Neural progenitor cell (in vitro differentiated cells): ENCODE results near the gene INO80. TPM values are rescaled to one million over a fixed set of nuclear protein-coding genes. Genes with fewer than 3 reads are reported as not detected.

Source experiments
- DNase-seq: peaks from one replicate; pipeline ENCODE4 v3.0.0-alpha.2; 2016; ENCODE audit warnings: low spot score
- H2AFZ ChIP-seq: fragments of 200-600 bp; sonication (generic); replicated peaks from 2 replicates; pipeline ENCODE4 v1.6.1; 2016; ENCODE audit warnings: antibody characterized with exemption
- H3F3A ChIP-seq: fragments of 200-600 bp; sonication (generic); 2 replicates; pipeline ENCODE4 v1.6.1; 2016; ENCODE audit warnings: antibody characterized with exemption, low read depth
- H3K27ac ChIP-seq: fragments of 200-600 bp; sonication (generic); 2 replicates; pipeline ENCODE4 v1.5.1; 2016; ENCODE audit warnings: mild to moderate bottlenecking
- H3K27me3 ChIP-seq: fragments of 200-600 bp; sonication (generic); 2 replicates; pipeline ENCODE4 v1.6.1; 2016; ENCODE audit warnings: mild to moderate bottlenecking, moderate library complexity
- H3K36me3 ChIP-seq: fragments of 200-600 bp; sonication (generic); 2 replicates; pipeline ENCODE4 v1.5.1; 2016
- H3K4me1 ChIP-seq: fragments of 200-600 bp; sonication (generic); 2 replicates; pipeline ENCODE4 v1.6.1; 2016; ENCODE audit warnings: mixed run types
- H3K4me2 ChIP-seq: fragments of 200-600 bp; sonication (generic); 2 replicates; pipeline ENCODE4 v1.6.1; 2016
- H3K4me3 ChIP-seq: fragments of 200-600 bp; sonication (generic); 2 replicates; pipeline ENCODE4 v1.5.1; 2016
- H3K79me2 ChIP-seq: fragments of 200-600 bp; sonication (generic); 2 replicates; pipeline ENCODE4 v1.6.1; 2016; ENCODE audit warnings: low read depth
- H3K9ac ChIP-seq: fragments of 200-600 bp; sonication (generic); 2 replicates; pipeline ENCODE4 v1.6.1; 2016
- H3K9me3 ChIP-seq: fragments of 200-600 bp; sonication (generic); 2 replicates; pipeline ENCODE4 v1.5.1; 2016; ENCODE audit warnings: low read depth
- H4K20me1 ChIP-seq: fragments of 200-600 bp; sonication (generic); 2 replicates; pipeline ENCODE4 v1.6.1; 2016; ENCODE audit warnings: low read depth
- H3K27ac Mint-ChIP-seq: 3 replicates; pipeline ENCODE4 v1.8.0; 2021; ENCODE audit warnings: mixed read lengths
- H3K27me3 Mint-ChIP-seq: 2 replicates; pipeline ENCODE4 v1.8.0; 2022; ENCODE audit warnings: low read depth, mild to moderate bottlenecking, inconsistent platforms, moderate library complexity, mixed read lengths; ENCODE audit not compliant: insufficient read depth
- H3K36me3 Mint-ChIP-seq: 3 replicates; pipeline ENCODE4 v1.8.0; 2021; ENCODE audit warnings: mixed read lengths
- H3K4me1 Mint-ChIP-seq: 3 replicates; pipeline ENCODE4 v1.8.0; 2021; ENCODE audit warnings: mixed read lengths
- H3K4me3 Mint-ChIP-seq: 3 replicates; pipeline ENCODE4 v1.8.0; 2021; ENCODE audit warnings: mild to moderate bottlenecking, moderate library complexity, mixed read lengths
- H3K9me3 Mint-ChIP-seq: 3 replicates; pipeline ENCODE4 v1.8.0; 2020; ENCODE audit warnings: mixed read lengths
- EZH2 ChIP-seq: fragments of 200-600 bp; sonication (generic); IDR thresholded peaks from 2 replicates; pipeline ENCODE4 v1.6.1; 2017; ENCODE audit warnings: antibody characterized with exemption, mild to moderate bottlenecking, moderate library complexity
- EZH2phosphoT487 ChIP-seq: fragments of 200-600 bp; sonication (generic); IDR thresholded peaks from 2 replicates; pipeline ENCODE4 v1.6.1; 2017; ENCODE audit warnings: antibody characterized with exemption
- total RNA-seq: library from RNA; depleted of rRNA; stranded (reverse); fragments of >200 nt; gene quantifications from 2 replicates; pipeline ENCODE4 v1.2.3, GENCODE V29; 2015; ENCODE audit warnings: low replicate concordance
- TF ChIP-seq, protein P1 (sequence below): fragments of 200-600 bp; sonication (generic); IDR thresholded peaks from 2 replicates; pipeline ENCODE4 v1.5.1; 2017; ENCODE audit warnings: antibody characterized with exemption, mild to moderate bottlenecking

Gene INO80
- total RNA-seq, 1 donor from 2014 or later, result 25.4 TPM

DNA sequence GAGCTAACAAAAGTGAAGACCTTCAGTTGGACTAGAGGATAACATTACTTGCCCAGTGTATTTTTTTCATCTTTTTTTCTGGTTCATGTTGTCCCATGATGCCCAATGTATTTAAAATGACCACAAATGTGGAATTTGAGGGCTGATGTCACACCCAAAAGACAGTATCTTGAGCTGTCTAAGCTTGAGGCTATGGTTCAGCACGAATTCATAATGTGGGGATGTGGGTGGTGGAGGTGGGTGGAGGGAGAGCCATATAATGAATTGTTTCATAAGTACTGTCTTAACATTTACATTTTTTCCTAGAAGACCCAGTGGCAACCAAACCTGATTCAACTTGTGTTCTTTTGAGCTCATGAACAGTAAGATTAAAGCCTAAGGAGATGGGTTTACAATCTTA lies 125.3 kb downstream of the INO80 start:
- Histone ChIP-seq H2AFZ (no peak overlapping the region), H3K4me1 (no peaks in the 10 kb centered on the region), H4K20me1 (no peaks in the 10 kb centered on the region), H3K27me3 (no peaks in the 10 kb centered on the region), H3K9me3 (no peaks in the 10 kb centered on the region), H3K4me3 (no peak overlapping the region), H3K9ac (no peak overlapping the region), H3K36me3 (peaks cover 5% of the 10 kb centered on the region), H3F3A (no peaks in the 10 kb centered on the region), H3K4me2 (no peak overlapping the region), H3K27ac (no peak overlapping the region), H3K79me2 (no peaks in the 10 kb centered on the region)
- DNase-seq, result no peak
- Mint-ChIP-seq H3K27ac (no peak overlapping the region), H3K4me1 (no peaks in the 10 kb centered on the region), H3K9me3 (no peaks in the 10 kb centered on the region), H3K36me3 (peaks cover 41% of the 10 kb centered on the region), H3K27me3 (no peaks in the 10 kb centered on the region), H3K4me3 (no peak overlapping the region)
- no peak for TF ChIP-seq EZH2
- no peak for TF ChIP-seq EZH2phosphoT487
- TF ChIP-seq, protein P1, sequence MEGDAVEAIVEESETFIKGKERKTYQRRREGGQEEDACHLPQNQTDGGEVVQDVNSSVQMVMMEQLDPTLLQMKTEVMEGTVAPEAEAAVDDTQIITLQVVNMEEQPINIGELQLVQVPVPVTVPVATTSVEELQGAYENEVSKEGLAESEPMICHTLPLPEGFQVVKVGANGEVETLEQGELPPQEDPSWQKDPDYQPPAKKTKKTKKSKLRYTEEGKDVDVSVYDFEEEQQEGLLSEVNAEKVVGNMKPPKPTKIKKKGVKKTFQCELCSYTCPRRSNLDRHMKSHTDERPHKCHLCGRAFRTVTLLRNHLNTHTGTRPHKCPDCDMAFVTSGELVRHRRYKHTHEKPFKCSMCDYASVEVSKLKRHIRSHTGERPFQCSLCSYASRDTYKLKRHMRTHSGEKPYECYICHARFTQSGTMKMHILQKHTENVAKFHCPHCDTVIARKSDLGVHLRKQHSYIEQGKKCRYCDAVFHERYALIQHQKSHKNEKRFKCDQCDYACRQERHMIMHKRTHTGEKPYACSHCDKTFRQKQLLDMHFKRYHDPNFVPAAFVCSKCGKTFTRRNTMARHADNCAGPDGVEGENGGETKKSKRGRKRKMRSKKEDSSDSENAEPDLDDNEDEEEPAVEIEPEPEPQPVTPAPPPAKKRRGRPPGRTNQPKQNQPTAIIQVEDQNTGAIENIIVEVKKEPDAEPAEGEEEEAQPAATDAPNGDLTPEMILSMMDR, result no peak

DNA sequence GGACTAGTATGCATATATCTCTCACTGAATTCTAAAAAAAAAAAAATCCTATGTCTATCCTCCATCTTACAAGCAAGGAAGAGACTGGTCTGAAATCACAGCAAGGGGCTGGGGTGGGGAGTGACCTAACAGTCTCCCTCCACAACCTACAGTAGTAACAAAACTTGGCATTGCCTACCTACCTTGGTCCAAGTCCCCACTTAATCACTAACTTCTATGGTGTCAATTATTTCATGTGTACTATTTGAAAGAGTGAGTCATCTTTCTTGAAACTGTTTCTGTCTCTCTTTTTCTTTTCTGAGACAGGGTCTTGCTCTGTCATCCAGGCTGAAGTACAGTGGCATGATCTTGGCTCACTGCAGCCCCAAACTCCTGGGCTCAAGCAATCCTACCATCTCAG lies 126.0 kb downstream of the INO80 start:
- no peaks in the 10 kb centered on the region for H4K20me1 ChIP-seq
- no peaks in the 10 kb centered on the region for H3K79me2 ChIP-seq
- Mint-ChIP-seq H3K4me1 (no peaks in the 10 kb centered on the region), H3K27ac (no peak overlapping the region), H3K4me3 (no peak overlapping the region), H3K36me3 (peaks cover 41% of the 10 kb centered on the region), H3K27me3 (no peaks in the 10 kb centered on the region), H3K9me3 (no peaks in the 10 kb centered on the region)
- no peaks in the 10 kb centered on the region for H3F3A ChIP-seq
- TF ChIP-seq, protein P1, result no peak
- TF ChIP-seq EZH2phosphoT487 (no peak), EZH2 (no peak)
- no peak overlapping the region for H3K4me3 ChIP-seq
- no peak overlapping the region for H3K4me2 ChIP-seq
- DNase-seq, result no peak
- no peaks in the 10 kb centered on the region for H3K4me1 ChIP-seq
- no peaks in the 10 kb centered on the region for H3K27me3 ChIP-seq
- H3K9me3 ChIP-seq, result no peaks in the 10 kb centered on the region
- H3K9ac ChIP-seq, result no peak overlapping the region
- H3K27ac ChIP-seq, result no peak overlapping the region
- H2AFZ ChIP-seq, result no peak overlapping the region
- H3K36me3 ChIP-seq, result peaks cover 5% of the 10 kb centered on the region

DNA sequence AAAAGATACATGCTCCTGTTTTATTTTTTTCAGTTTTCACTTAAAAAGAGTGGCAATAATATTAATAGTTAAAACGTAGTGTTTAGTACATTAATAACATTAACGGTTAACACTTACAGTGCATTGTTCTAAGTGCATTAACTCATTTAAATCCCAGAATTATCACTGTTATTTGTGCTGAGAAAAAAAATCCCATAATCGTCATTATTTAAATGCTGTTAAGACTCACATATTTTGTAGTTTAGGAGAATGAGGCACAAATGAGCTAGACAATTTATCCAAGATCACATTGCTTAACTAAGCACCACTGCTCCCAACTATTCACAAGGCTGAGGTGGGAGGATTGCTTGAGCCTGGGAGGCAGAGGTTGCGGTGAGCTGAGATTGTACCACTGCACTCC lies 127.9 kb downstream of the INO80 start:
- no peak overlapping the region for H3K4me2 ChIP-seq

More for the DNA sequence above, 127.9 kb downstream of the INO80 start:
- Histone ChIP-seq H3K9ac (no peak overlapping the region), H3K4me3 (no peak overlapping the region), H3F3A (no peaks in the 10 kb centered on the region), H3K27me3 (no peaks in the 10 kb centered on the region), H3K79me2 (no peaks in the 10 kb centered on the region), H3K36me3 (peaks cover 5% of the 10 kb centered on the region), H3K27ac (no peak overlapping the region), H4K20me1 (no peaks in the 10 kb centered on the region), H3K9me3 (no peaks in the 10 kb centered on the region), H2AFZ (no peak overlapping the region), H3K4me1 (no peaks in the 10 kb centered on the region)
- DNase-seq, result no peak
- TF ChIP-seq, protein P1, result no peak
- TF ChIP-seq EZH2phosphoT487, result no peak
- TF ChIP-seq EZH2, result no peak
- H3K4me1 Mint-ChIP-seq, result no peaks in the 10 kb centered on the region
- no peak overlapping the region for H3K27ac Mint-ChIP-seq
- peaks cover 40% of the 10 kb centered on the region for H3K36me3 Mint-ChIP-seq
- no peak overlapping the region for H3K4me3 Mint-ChIP-seq
- H3K9me3 Mint-ChIP-seq, result no peaks in the 10 kb centered on the region
- no peaks in the 10 kb centered on the region for H3K27me3 Mint-ChIP-seq
